GM21526 (cell line): ENCODE measurements around the gene CDC42EP1.
"Not testable (repeated sequence)": the region's sequence is repeated elsewhere in the genome, so short reads cannot be mapped to it uniquely, and the experiment has no call there.

Experiments
- ATAC-seq: cut with Tn5 transposase; IDR thresholded peaks from one replicate; pipeline ENCODE4 v1.9.1; 2021; ENCODE audit warnings: moderate library complexity; ENCODE audit not compliant: unreplicated experiment, low FRiP score

The CDC42EP1 gene

GRCh38 chr22:37529652-37530345, 30.5 kb upstream of the CDC42EP1 start:
- no peak for ATAC-seq

GRCh38 chr22:37533995-37534394, 26.3 kb upstream of the CDC42EP1 start:
- no peak for ATAC-seq

GRCh38 chr22:37534445-37534844, 25.8 kb upstream of the CDC42EP1 start:
- ATAC-seq = no peak

GRCh38 chr22:37535159-37535558, 25.1 kb upstream of the CDC42EP1 start:
- no peak for ATAC-seq

- ATAC-seq = peak; percentile 61
Measured at GRCh38 chr22:37538590-37539357, 21.5 kb upstream of the CDC42EP1 start.

- not testable (repeated sequence) for ATAC-seq
Measured at GRCh38 chr22:37539790-37540189, 20.5 kb upstream of the CDC42EP1 start.

GRCh38 chr22:37542416-37542815, 17.9 kb upstream of the CDC42EP1 start:
- not testable (repeated sequence) for ATAC-seq

GRCh38 chr22:37542959-37543358, 17.3 kb upstream of the CDC42EP1 start:
- ATAC-seq = no peak

- ATAC-seq = no peak
Measured at GRCh38 chr22:37544955-37545702, 15.2 kb upstream of the CDC42EP1 start.

- ATAC-seq = no peak
Measured at GRCh38 chr22:37545703-37546436, 14.4 kb upstream of the CDC42EP1 start.

- no peak for ATAC-seq
Measured at GRCh38 chr22:37546437-37547250, 13.6 kb upstream of the CDC42EP1 start.

- ATAC-seq = no peak
Measured at GRCh38 chr22:37547251-37547741, 13.0 kb upstream of the CDC42EP1 start.

- no peak for ATAC-seq
Measured at GRCh38 chr22:37549704-37550059, 10.6 kb upstream of the CDC42EP1 start.

- not testable (repeated sequence) for ATAC-seq
Measured at GRCh38 chr22:37550921-37551320, 9.4 kb upstream of the CDC42EP1 start.

- no peak for ATAC-seq
Measured at GRCh38 chr22:37551981-37552380, 8.3 kb upstream of the CDC42EP1 start.

GRCh38 chr22:37552524-37553163, 7.6 kb upstream of the CDC42EP1 start:
- ATAC-seq = no peak

GRCh38 chr22:37553725-37554124, 6.6 kb upstream of the CDC42EP1 start:
- ATAC-seq = no peak

- no peak for ATAC-seq
Measured at GRCh38 chr22:37555029-37555428, 5.3 kb upstream of the CDC42EP1 start.

- no peak for ATAC-seq
Measured at GRCh38 chr22:37556710-37557109, 3.6 kb upstream of the CDC42EP1 start.
